ES-I3 (cell line): ENCODE data around the gene DCANP1.

Experiments
- H3K36me3 ChIP-seq: 2 replicates; pipeline ENCODE4 v1.6.1; 2013; ENCODE audit warnings: mild to moderate bottlenecking, low read length, control low read depth, moderate library complexity; ENCODE audit not compliant: insufficient read depth
- H3K4me1 ChIP-seq: 2 replicates; pipeline ENCODE4 v1.6.1; 2013; ENCODE audit warnings: mild to moderate bottlenecking, control low read depth, low read length; ENCODE audit not compliant: insufficient read depth
- H3K9ac ChIP-seq: 2 replicates; pipeline ENCODE4 v1.6.1; 2013; ENCODE audit warnings: low read depth, mild to moderate bottlenecking, low read length, moderate library complexity
- H3K9me3 ChIP-seq: 2 replicates; pipeline ENCODE4 v1.6.1; 2013; ENCODE audit warnings: mild to moderate bottlenecking, low read length, moderate library complexity; ENCODE audit not compliant: control insufficient read depth, insufficient read depth

Gene DCANP1

DNA sequence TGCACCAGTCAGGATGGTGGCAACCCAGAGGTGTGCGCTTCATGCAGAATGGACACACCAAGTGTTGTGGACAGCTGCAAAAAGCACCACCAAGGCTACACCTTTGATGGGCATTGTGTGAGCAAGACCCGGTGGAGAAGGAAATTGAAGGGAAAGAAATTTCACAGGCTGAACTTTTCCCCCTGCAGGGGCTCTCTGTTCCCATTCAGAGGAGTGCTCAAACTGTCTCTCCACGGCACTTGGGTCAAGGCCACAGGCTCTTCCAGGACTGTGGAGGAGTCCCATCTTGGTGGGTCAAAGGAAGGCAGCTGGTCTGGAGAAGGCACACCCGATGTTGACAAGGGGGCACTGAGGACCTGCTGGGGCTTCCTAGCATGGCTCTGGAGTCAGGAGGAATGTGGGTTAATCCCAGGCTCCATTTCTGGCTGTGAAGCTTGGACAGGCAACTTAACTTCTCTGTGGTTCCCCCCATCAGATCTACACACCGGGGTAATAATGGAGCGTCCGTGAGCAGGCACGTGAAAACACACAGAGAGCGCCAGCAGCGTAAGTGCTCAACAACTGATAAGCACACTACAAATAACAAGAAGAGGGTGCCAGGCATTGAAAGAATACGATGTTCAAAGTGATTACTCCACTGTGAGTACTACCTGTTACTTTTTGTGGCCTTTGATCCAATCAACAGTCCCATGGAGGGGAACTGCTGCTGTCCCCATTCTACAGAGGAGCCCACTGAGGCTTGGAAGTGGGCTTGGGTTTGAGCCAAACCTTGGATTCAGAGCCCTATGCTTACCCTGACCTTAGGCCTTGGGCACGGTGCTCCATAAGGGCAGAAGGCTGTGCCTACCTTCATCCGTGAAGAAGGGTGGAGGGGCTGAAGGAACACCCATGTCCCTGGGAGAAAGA is 39.2 kb upstream of the DCANP1 start:
- Histone ChIP-seq H3K4me1 (peaks cover 21% of the 10 kb centered on the region; the same call in 1 of the 2 replicates), H3K9me3 (no peaks in the 10 kb centered on the region), H3K36me3 (no peaks in the 10 kb centered on the region), H3K9ac (no peak overlapping the region)

DNA sequence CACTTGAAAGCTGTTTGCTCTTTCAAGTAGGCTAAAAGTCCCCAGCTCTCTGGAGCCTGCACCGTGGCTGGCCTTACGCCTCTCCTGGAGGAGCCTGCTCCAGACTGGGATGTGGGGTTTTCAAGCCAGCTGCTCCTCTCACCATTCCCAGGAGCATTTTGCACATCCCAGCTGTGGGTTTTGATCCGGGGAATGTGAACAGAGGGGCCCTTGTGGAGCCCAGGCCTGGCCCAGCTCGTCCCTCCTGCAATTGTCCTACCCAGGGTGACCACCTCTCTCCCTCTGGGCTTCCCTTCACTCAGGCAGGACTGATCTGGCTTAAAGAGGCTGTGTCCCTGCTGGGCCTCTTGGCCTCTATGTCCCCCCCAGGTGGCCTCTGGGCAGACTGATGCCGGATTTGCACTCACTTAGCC is 37.5 kb upstream of the DCANP1 start:
- Histone ChIP-seq H3K36me3 (no peaks in the 10 kb centered on the region), H3K4me1 (peaks cover 16% of the 10 kb centered on the region; the same call in 1 of the 2 replicates), H3K9me3 (no peaks in the 10 kb centered on the region), H3K9ac (no peak overlapping the region)

DNA sequence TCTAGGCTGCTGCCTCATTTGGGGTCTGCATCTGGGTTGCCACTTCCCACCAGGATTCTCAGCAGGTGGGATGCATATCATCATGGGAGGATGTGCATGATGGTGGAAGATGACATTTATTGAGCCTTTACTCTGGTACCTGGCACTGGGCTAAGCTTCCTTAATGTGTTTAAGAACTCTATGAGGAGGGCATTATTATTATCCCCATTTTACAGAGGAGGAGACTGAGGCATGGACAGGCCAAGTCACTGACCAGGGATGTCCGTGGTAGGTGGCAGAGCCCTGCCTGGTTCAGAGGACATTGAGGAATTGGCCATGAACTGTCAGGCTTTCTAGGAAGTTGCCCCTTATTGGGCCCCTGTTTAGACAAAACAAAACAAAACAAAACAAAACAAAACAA is 36.1 kb upstream of the DCANP1 start:
- H3K9ac ChIP-seq = no peak overlapping the region
- H3K4me1 ChIP-seq = peaks cover 19% of the 10 kb centered on the region; the same call in 1 of the 2 replicates
- H3K9me3 ChIP-seq = no peaks in the 10 kb centered on the region
- H3K36me3 ChIP-seq = no peaks in the 10 kb centered on the region

DNA sequence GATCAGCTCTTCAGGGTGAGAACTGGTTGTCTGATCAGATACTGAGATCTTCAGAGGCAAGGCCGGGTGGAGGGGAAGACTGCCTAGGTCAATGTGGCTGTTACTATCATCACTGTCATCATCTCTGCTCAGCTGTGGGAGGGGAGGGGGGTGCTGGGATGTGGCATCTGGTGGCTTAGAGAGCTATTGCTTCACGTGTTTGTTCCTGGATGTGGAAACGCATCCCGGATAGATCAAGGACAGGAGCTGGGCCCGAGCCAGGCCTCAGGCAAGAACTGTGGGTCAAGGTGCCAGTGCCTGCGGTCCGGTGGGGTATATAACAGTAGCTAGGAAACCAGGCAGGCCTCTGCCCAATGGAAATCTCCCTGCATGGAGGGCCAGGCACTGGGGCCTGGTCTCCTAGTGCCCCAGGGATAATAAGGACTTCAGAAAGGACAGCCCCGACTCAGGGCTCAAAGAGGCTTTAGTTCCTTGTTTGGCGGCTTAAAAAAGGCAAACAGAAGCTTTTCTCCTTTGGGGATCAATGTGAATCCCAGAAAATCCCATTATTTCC is 35.3 kb upstream of the DCANP1 start:
- peaks cover 15% of the 10 kb centered on the region; the same call in 1 of the 2 replicates for H3K4me1 ChIP-seq
- H3K36me3 ChIP-seq = no peaks in the 10 kb centered on the region
- H3K9ac ChIP-seq = no peak overlapping the region
- no peaks in the 10 kb centered on the region for H3K9me3 ChIP-seq

GRCh38 chr5:135481909-135482311 is 34.8 kb upstream of the DCANP1 start:
- Histone ChIP-seq H3K36me3 (no peaks in the 10 kb centered on the region), H3K9ac (no peak overlapping the region), H3K4me1 (peaks cover 17% of the 10 kb centered on the region; the same call in 1 of the 2 replicates), H3K9me3 (no peaks in the 10 kb centered on the region)

DNA sequence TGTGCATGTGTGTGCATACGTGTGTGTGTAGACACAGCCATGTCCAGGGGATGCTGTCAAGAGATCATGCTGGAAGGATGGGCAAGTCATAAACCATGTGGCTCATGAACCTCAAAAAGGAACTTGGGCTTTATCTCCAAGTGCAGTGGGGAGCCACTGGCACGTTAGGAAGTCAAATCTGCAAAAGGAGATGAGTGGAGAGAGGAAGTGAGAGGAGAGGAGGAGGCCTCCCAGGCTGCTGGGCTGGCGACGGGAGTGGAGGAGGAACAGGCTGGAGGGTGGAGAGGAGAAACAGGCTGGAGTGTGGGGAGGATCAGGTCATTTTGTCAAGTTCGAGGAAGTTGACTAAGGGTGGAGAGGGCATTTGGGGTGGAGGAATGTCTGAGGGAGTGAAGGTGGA is 34.2 kb upstream of the DCANP1 start:
- H3K9me3 ChIP-seq = no peaks in the 10 kb centered on the region
- H3K9ac ChIP-seq = no peak overlapping the region
- no peaks in the 10 kb centered on the region for H3K36me3 ChIP-seq
- H3K4me1 ChIP-seq = peaks cover 19% of the 10 kb centered on the region; the same call in 1 of the 2 replicates

- H3K4me1 ChIP-seq = peaks cover 19% of the 10 kb centered on the region; the same call in 1 of the 2 replicates
- H3K36me3 ChIP-seq = no peaks in the 10 kb centered on the region
These were observed 33.4 kb upstream of the DCANP1 start for GRCh38 chr5:135480511-135480910.

GRCh38 chr5:135478938-135479337 is 31.8 kb upstream of the DCANP1 start:
- Histone ChIP-seq H3K9me3 (no peaks in the 10 kb centered on the region), H3K36me3 (no peaks in the 10 kb centered on the region), H3K4me1 (peaks cover 16% of the 10 kb centered on the region), H3K9ac (no peak overlapping the region)

More at GRCh38 chr5:135480511-135480910, 33.4 kb upstream of the DCANP1 start:
- H3K9me3 ChIP-seq = no peaks in the 10 kb centered on the region
- no peak overlapping the region for H3K9ac ChIP-seq

DNA sequence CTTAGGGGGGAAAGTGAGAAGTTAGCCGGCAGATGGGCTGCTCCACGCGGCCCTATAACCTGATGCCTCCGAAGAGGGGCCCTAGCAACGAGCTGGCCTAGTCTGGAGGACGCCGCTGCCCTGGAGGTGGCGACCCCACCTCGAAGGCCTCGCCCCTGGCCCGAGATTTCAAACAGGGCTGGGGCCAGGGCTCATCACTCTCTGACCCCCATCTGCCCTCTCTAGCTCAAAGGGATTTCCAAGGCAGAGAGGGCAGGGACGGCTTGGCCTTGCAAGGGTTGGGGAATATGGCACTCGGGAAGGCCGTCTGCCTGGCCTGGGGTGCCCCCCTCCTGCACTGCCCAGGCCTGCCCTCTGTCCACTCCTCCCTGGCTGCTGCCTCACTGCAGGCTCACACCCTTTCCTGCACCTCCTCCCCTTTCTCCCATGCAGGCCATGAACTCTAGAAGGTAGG is 30.5 kb upstream of the DCANP1 start:
- Histone ChIP-seq H3K36me3 (no peaks in the 10 kb centered on the region), H3K9ac (no peak overlapping the region), H3K9me3 (no peaks in the 10 kb centered on the region), H3K4me1 (peaks cover 16% of the 10 kb centered on the region)

DNA sequence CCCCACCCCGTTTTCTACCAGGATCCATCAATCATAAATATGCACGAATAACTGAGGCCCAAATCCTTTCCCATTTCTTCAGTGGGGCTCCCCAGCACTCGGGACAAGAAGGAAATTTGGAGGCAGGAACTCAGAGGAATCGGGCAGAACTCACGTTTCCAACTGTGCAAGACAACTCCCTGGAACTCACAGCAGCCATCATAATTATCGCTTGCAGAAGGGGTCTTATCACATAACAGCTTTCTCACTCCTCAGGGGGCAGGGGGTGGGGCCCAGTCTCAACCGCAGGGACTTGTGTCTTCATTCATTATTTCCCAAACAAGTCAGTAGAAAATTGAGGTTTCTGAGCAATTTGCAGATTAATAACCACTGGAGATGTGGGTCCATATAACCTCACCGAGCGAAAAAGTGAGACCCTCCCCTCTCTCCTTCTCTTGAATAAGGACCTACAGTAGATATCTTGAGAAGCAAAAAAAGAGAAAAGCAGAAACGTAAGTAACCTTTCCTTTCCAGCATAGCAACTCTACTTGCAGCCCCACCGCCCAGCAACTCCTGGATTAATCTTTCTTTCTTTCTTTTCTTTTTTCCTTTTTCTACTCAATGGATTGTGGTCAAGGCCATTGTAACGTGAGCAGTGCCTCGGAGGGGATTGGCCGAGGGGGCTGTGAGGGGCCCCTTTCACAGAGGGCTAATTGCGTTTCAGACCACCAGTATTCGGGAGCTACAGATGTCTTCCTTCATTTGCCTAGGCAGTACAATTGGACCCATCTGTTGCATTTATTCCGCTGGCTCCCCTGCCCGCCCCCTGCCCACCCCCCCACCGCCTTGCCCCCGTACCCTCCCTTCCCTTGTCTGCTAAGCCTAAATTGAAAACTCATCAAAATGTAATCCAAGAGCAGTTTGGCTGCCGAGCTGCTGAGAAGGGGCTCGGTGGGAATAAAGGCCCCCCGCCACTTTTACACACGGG is 29.8 kb upstream of the DCANP1 start:
- Histone ChIP-seq H3K9ac (no peak overlapping the region), H3K9me3 (no peaks in the 10 kb centered on the region), H3K36me3 (no peaks in the 10 kb centered on the region), H3K4me1 (peaks cover 16% of the 10 kb centered on the region)

- H3K9me3 ChIP-seq = no peaks in the 10 kb centered on the region
- H3K4me1 ChIP-seq = peaks cover 16% of the 10 kb centered on the region
- no peaks in the 10 kb centered on the region for H3K36me3 ChIP-seq
- H3K9ac ChIP-seq = no peak overlapping the region
These were observed 27.0 kb upstream of the DCANP1 start for GRCh38 chr5:135473956-135474670.

- H3K4me1 ChIP-seq = peaks cover 11% of the 10 kb centered on the region
- no peaks in the 10 kb centered on the region for H3K36me3 ChIP-seq
- no peaks in the 10 kb centered on the region for H3K9me3 ChIP-seq
- no peak overlapping the region for H3K9ac ChIP-seq
These were observed 25.0 kb upstream of the DCANP1 start for GRCh38 chr5:135472141-135472540.

GRCh38 chr5:135471726-135472125 is 24.6 kb upstream of the DCANP1 start:
- Histone ChIP-seq H3K9me3 (no peaks in the 10 kb centered on the region), H3K36me3 (no peaks in the 10 kb centered on the region), H3K9ac (no peak overlapping the region), H3K4me1 (peaks cover 7% of the 10 kb centered on the region)
